H9 (cell line): ENCODE results near the gene GCLC. TPM values are rescaled to one million over a fixed set of nuclear protein-coding genes. Genes with fewer than 3 reads are reported as not detected.

ENCODE experiments used
- DNase-seq: peaks from one replicate; pipeline ENCODE4 v3.0.0-alpha.2; 2017
- H2AFZ ChIP-seq: one replicate; pipeline ENCODE4 v1.6.1; 2013; ENCODE audit warnings: mild to moderate bottlenecking, low read length, control low read depth, moderate library complexity
- H2AK5ac ChIP-seq: 2 replicates; pipeline ENCODE4 v1.6.1; 2013; ENCODE audit warnings: low read length, control low read depth, mixed read lengths; ENCODE audit not compliant: insufficient read length
- H2BK120ac ChIP-seq: one replicate; pipeline ENCODE4 v1.6.1; 2013; ENCODE audit warnings: low read depth, mild to moderate bottlenecking, low read length, control low read depth, inconsistent platforms; ENCODE audit not compliant: poor library complexity, severe bottlenecking
- H2BK12ac ChIP-seq: 2 replicates; pipeline ENCODE4 v1.6.1; 2013; ENCODE audit warnings: low read length, control low read depth, mixed read lengths, low read depth; ENCODE audit not compliant: insufficient read length
- H2BK15ac ChIP-seq: 2 replicates; pipeline ENCODE4 v1.6.1; 2013; ENCODE audit warnings: low read depth, low read length, control low read depth
- H2BK20ac ChIP-seq: one replicate; pipeline ENCODE4 v1.6.1; 2013; ENCODE audit warnings: low read depth, mild to moderate bottlenecking, low read length, control low read depth, inconsistent platforms; ENCODE audit not compliant: poor library complexity, severe bottlenecking
- H2BK5ac ChIP-seq: 2 replicates; pipeline ENCODE4 v1.6.1; 2013; ENCODE audit warnings: low read length, control low read depth, mixed read lengths; ENCODE audit not compliant: insufficient read length
- H3K14ac ChIP-seq: 2 replicates; pipeline ENCODE4 v1.6.1; 2013; ENCODE audit warnings: low read length, control low read depth; ENCODE audit not compliant: insufficient read depth
- H3K18ac ChIP-seq: 2 replicates; pipeline ENCODE4 v1.6.1; 2013; ENCODE audit warnings: low read depth, mild to moderate bottlenecking, mixed read lengths, low read length, control low read depth; ENCODE audit not compliant: insufficient read length
- H3K23ac ChIP-seq: 2 replicates; pipeline ENCODE4 v1.6.1; 2013; ENCODE audit warnings: low read length, control low read depth, mixed read lengths, low read depth; ENCODE audit not compliant: insufficient read length
- H3K23me2 ChIP-seq: 2 replicates; pipeline ENCODE4 v1.6.1; 2013; ENCODE audit warnings: low read depth, mild to moderate bottlenecking, mixed read lengths, low read length, control low read depth; ENCODE audit not compliant: insufficient read length, poor library complexity, severe bottlenecking
- H3K27ac ChIP-seq: 2 replicates; pipeline ENCODE4 v1.5.1; 2013; ENCODE audit warnings: low read length, control low read depth, mixed read lengths, low read depth; ENCODE audit not compliant: insufficient read length
- H3K27me3 ChIP-seq: 2 replicates; pipeline ENCODE4 v1.6.1; 2013; ENCODE audit warnings: low read length, control low read depth, inconsistent platforms; ENCODE audit not compliant: insufficient read depth
- H3K4ac ChIP-seq: 2 replicates; pipeline ENCODE4 v1.6.1; 2013; ENCODE audit warnings: low read depth, mild to moderate bottlenecking, control low read depth, inconsistent platforms, low read length, moderate library complexity
- H3K4me1 ChIP-seq: 2 replicates; pipeline ENCODE4 v1.6.1; 2013; ENCODE audit warnings: low read length, control low read depth, inconsistent platforms; ENCODE audit not compliant: insufficient read depth
- H3K4me2 ChIP-seq: 2 replicates; pipeline ENCODE4 v1.6.1; 2013; ENCODE audit warnings: low read length, control low read depth, mixed read lengths; ENCODE audit not compliant: insufficient read length, insufficient read depth
- H3K56ac ChIP-seq: 2 replicates; pipeline ENCODE4 v1.6.1; 2013; ENCODE audit warnings: low read depth, mild to moderate bottlenecking, mixed read lengths, low read length, control low read depth; ENCODE audit not compliant: insufficient read length
- H3K79me1 ChIP-seq: 2 replicates; pipeline ENCODE4 v1.6.1; 2013; ENCODE audit warnings: low read depth, mild to moderate bottlenecking, moderate library complexity, low read length, control low read depth, inconsistent platforms; ENCODE audit not compliant: insufficient read depth, poor library complexity, severe bottlenecking
- H3K79me2 ChIP-seq: 2 replicates; pipeline ENCODE4 v1.6.1; 2013; ENCODE audit warnings: low read length, control low read depth, inconsistent platforms; ENCODE audit not compliant: insufficient read depth
- H3K9ac ChIP-seq: 2 replicates; pipeline ENCODE4 v1.6.1; 2013; ENCODE audit warnings: low read length, control low read depth, mixed read lengths; ENCODE audit not compliant: insufficient read length; ENCODE audit errors: extremely low read depth
- H3K9me3 ChIP-seq: one replicate; pipeline ENCODE4 v1.6.1; 2013; ENCODE audit warnings: low read depth, low read length, inconsistent platforms; ENCODE audit not compliant: control insufficient read depth
- H3T11ph ChIP-seq: one replicate; pipeline ENCODE4 v1.6.1; 2013; ENCODE audit warnings: mild to moderate bottlenecking, low read length, control low read depth, inconsistent platforms
- H4K20me1 ChIP-seq: one replicate; pipeline ENCODE4 v1.6.1; 2013; ENCODE audit not compliant: control insufficient read depth, insufficient read length, insufficient read depth
- H4K5ac ChIP-seq: 2 replicates; pipeline ENCODE4 v1.6.1; 2013; ENCODE audit warnings: low read depth, mild to moderate bottlenecking, mixed read lengths, low read length, control low read depth; ENCODE audit not compliant: insufficient read length
- H4K8ac ChIP-seq: replicated peaks from 2 replicates; pipeline ENCODE4 v1.6.1; 2013; ENCODE audit warnings: low read length, control low read depth, mixed read lengths, low read depth; ENCODE audit not compliant: insufficient read length
- H4K91ac ChIP-seq: 2 replicates; pipeline ENCODE4 v1.6.1; 2013; ENCODE audit warnings: low read depth, mild to moderate bottlenecking, moderate library complexity, mixed read lengths, low read length, control low read depth; ENCODE audit not compliant: insufficient read length
- H3K27ac Mint-ChIP-seq, 3 experiments: 2 replicates in 2 of 3; 3 replicates in 1 of 3; pipeline ENCODE4 v1.8.0; 2020 to 2021; ENCODE audit warnings: mixed read lengths in 3 of 3, mild to moderate bottlenecking in 1 of 3, moderate library complexity in 1 of 3
- H3K27me3 Mint-ChIP-seq: 2 replicates; pipeline ENCODE4 v1.8.0; 2021; ENCODE audit warnings: low read depth, mild to moderate bottlenecking, moderate library complexity, mixed read lengths
- H3K36me3 Mint-ChIP-seq, 3 experiments: 2 replicates in 2 of 3; 3 replicates in 1 of 3; pipeline ENCODE4 v1.8.0; 2020 to 2021; ENCODE audit warnings: low read depth in 3 of 3, mixed read lengths in 3 of 3; ENCODE audit not compliant: insufficient read depth in 1 of 3
- H3K4me1 Mint-ChIP-seq, 2 experiments: 2 replicates each; pipeline ENCODE4 v1.8.0; 2020; ENCODE audit warnings: mixed read lengths in 2 of 2
- H3K4me3 Mint-ChIP-seq, 2 experiments: 2 replicates in 1 of 2; 3 replicates in 1 of 2; pipeline ENCODE4 v1.8.0; 2020 to 2021; ENCODE audit warnings: mild to moderate bottlenecking in 2 of 2, mixed read lengths in 2 of 2, moderate library complexity in 1 of 2
- H3K9me3 Mint-ChIP-seq, 2 experiments: 2 replicates in 1 of 2; 3 replicates in 1 of 2; pipeline ENCODE4 v1.8.0; 2020; ENCODE audit warnings: mild to moderate bottlenecking in 2 of 2, mixed read lengths in 2 of 2, moderate library complexity in 1 of 2
- CTCF ChIP-seq: fragments of 200-600 bp; sonication (generic); conservative IDR thresholded peaks from 3 replicates; pipeline ENCODE4 v1.8.0; 2021; ENCODE audit warnings: antibody characterized with exemption, mild to moderate bottlenecking
- WGBS: extraction: QIAGEN DNeasy Blood & Tissue Kit; methylation state at CpG from one replicate; pipeline ENCODE4 v1.1.7; 2013; ENCODE audit warnings: missing lambda C conversion rate, low lambda C conversion rate, mixed read lengths; ENCODE audit not compliant: insufficient read length; ENCODE audit errors: extremely low coverage; 5-methylcytosine and 5-hydroxymethylcytosine counted together
- total RNA-seq: library from RNA; stranded (reverse); gene quantifications from 2 replicates; pipeline ENCODE4 v1.2.1, GENCODE V29; 2021

Gene GCLC
- total RNA-seq, 1 experiment from 2014 or later = 55.5 TPM

- no peaks in the 10 kb centered on the region for H3K23me2 ChIP-seq
- H2BK120ac ChIP-seq = no peak overlapping the region
- no peak overlapping the region for H2BK12ac ChIP-seq
- DNase-seq = no peak
- H4K8ac ChIP-seq = no peak overlapping the region
- H2BK15ac ChIP-seq = no peak overlapping the region
- H3T11ph ChIP-seq = no peak overlapping the region
- H3K4me1 ChIP-seq = peaks cover 14% of the 10 kb centered on the region
- H3K27ac ChIP-seq = no peak overlapping the region
- no peaks in the 10 kb centered on the region for H4K20me1 ChIP-seq
- H3K23ac ChIP-seq = no peak overlapping the region
- H3K79me2 ChIP-seq = peaks cover 1% of the 10 kb centered on the region; the same call in 1 of the 2 replicates
- H3K27me3 ChIP-seq = no peaks in the 10 kb centered on the region
- H3K9ac ChIP-seq = no peak overlapping the region
- H3K4ac ChIP-seq = no peak overlapping the region
- no peak overlapping the region for H2BK20ac ChIP-seq
- H3K56ac ChIP-seq = no peak overlapping the region
- H2AK5ac ChIP-seq = no peak overlapping the region
- Mint-ChIP-seq H3K9me3 (no peaks in the 10 kb centered on the region), H3K36me3 (peaks cover 0 to 2% (median 0%) of the 10 kb centered on the region in 3 experiments; a peak in 1 of 7 replicates), H3K4me3 (no peak overlapping the region; a peak in 1 of 5 replicates), H3K27me3 (no peaks in the 10 kb centered on the region), H3K4me1 (peaks cover 72 to 73% of the 10 kb centered on the region in 2 experiments), H3K27ac (peak overlapping the region in 1 of 3 experiments; percentile 53; a peak in 1 of 7 replicates)
- no peak overlapping the region for H2BK5ac ChIP-seq
- WGBS = no CpG with 5 or more reads among the region's 1 CpG
- H3K14ac ChIP-seq = no peak overlapping the region
- no peak overlapping the region for H3K18ac ChIP-seq
- no peak overlapping the region for H4K91ac ChIP-seq
- TF ChIP-seq CTCF = no peak
- no peaks in the 10 kb centered on the region for H3K9me3 ChIP-seq
- no peak overlapping the region for H4K5ac ChIP-seq
- H2AFZ ChIP-seq = no peak overlapping the region
- peaks cover 4% of the 10 kb centered on the region for H3K79me1 ChIP-seq
- H3K4me2 ChIP-seq = no peak overlapping the region
These were observed 18.9 kb downstream of the GCLC start for GRCh38 chr6:53526000-53526399.
